ENCODE data around the gene IWS1.

The IWS1 gene

GRCh38 chr2:127506510-127506909 is 19.8 kb downstream of the IWS1 start:
- TF ChIP-seq CTCF (IDR thresholded peaks at IDR 0.05; ENCODE audit: borderline replicate concordance, control extremely low read depth, extremely low read depth, insufficient read depth, missing control alignments): no peak
- DNase-seq (ENCODE audit: low spot score): no peak
- in situ Hi-C loops (cut with MboI; ENCODE audit: low sequenced_read_pairs, unreplicated experiment): no loop called here

- DNase-seq (ENCODE audit: low spot score): no peak
- in situ Hi-C loops (cut with MboI; ENCODE audit: low sequenced_read_pairs, unreplicated experiment): no loop called here
- no peak for TF ChIP-seq CTCF (IDR thresholded peaks at IDR 0.05; ENCODE audit: borderline replicate concordance, control extremely low read depth, extremely low read depth, insufficient read depth, missing control alignments)
Measured at GRCh38 chr2:127504552-127505430, 21.5 kb downstream of the IWS1 start.

GRCh38 chr2:127503491-127503890 is 22.8 kb downstream of the IWS1 start:
- DNase-seq (ENCODE audit: low spot score): no peak
- in situ Hi-C loops (cut with MboI; ENCODE audit: low sequenced_read_pairs, unreplicated experiment): no loop called here
- TF ChIP-seq CTCF (IDR thresholded peaks at IDR 0.05; ENCODE audit: borderline replicate concordance, control extremely low read depth, extremely low read depth, insufficient read depth, missing control alignments): no peak

- in situ Hi-C loops (cut with MboI; ENCODE audit: low sequenced_read_pairs, unreplicated experiment): no loop called here
- no peak for DNase-seq (ENCODE audit: low spot score)
- TF ChIP-seq CTCF (IDR thresholded peaks at IDR 0.05; ENCODE audit: borderline replicate concordance, control extremely low read depth, extremely low read depth, insufficient read depth, missing control alignments): no peak
Measured at GRCh38 chr2:127498386-127498785, 27.9 kb downstream of the IWS1 start.

- no peak for TF ChIP-seq CTCF (IDR thresholded peaks at IDR 0.05; ENCODE audit: borderline replicate concordance, control extremely low read depth, extremely low read depth, insufficient read depth, missing control alignments)
Measured at GRCh38 chr2:127490283-127490682, 36.0 kb downstream of the IWS1 start.

GRCh38 chr2:127486247-127487058 is 39.8 kb downstream of the IWS1 start:
- no peak for TF ChIP-seq CTCF (IDR thresholded peaks at IDR 0.05; ENCODE audit: borderline replicate concordance, control extremely low read depth, extremely low read depth, insufficient read depth, missing control alignments)
- in situ Hi-C loops (cut with MboI; ENCODE audit: low sequenced_read_pairs, unreplicated experiment): no loop called here
- no peak for DNase-seq (ENCODE audit: low spot score)

More at GRCh38 chr2:127490283-127490682, 36.0 kb downstream of the IWS1 start:
- in situ Hi-C loops (cut with MboI; ENCODE audit: low sequenced_read_pairs, unreplicated experiment): no loop called here
- DNase-seq (ENCODE audit: low spot score): no peak

Data from GM13976 (cell line).